ENCODE data around the gene APOBR. TPM values are rescaled to one million over a fixed set of nuclear protein-coding genes. Genes with fewer than 3 reads are reported as not detected.

The APOBR gene
- total and polyA plus RNA-seq, 9 of the 15 experiments (the other 6 are each of a cell fraction or from before 2014, with no cell fraction given), result 0.08 to 6.1 (median 2.8) TPM; not detected in 1

- no peak for TF ChIP-seq MGA (IDR thresholded peaks at IDR 0.05)
- no peak for TF ChIP-seq FIP1L1 (IDR thresholded peaks at IDR 0.05; ENCODE audit: low read depth, low read length, poor library complexity, severe bottlenecking)
- TF ChIP-seq ELF4 (CRISPR knock-in tag; IDR thresholded peaks at IDR 0.05), result 0 out of 2 replicates have a peak, but pooled peaks have one; percentile 18
- TF ChIP-seq ZNF511 (CRISPR knock-in tag; IDR thresholded peaks at IDR 0.05), result no peak
- no peak for TF ChIP-seq DIDO1 (tag; IDR thresholded peaks at IDR 0.05; ENCODE audit: low read depth)
- TF ChIP-seq ZKSCAN8 (CRISPR knock-in tag; IDR thresholded peaks at IDR 0.05), result no peak; the same call in 1 of the 2 replicates
- TF ChIP-seq XRCC3 (IDR thresholded peaks at IDR 0.05), result no peak
- TF ChIP-seq U2AF2 (optimal IDR thresholded peaks at IDR 0.05; ENCODE audit: low read depth, low read length), result no peak
- TF ChIP-seq TCF7 (IDR thresholded peaks at IDR 0.05; ENCODE audit: borderline replicate concordance), result no peak
- no peak for TF ChIP-seq CEBPZ (IDR thresholded peaks at IDR 0.05; ENCODE audit: borderline replicate concordance, low read depth, low read length)
Measured at GRCh38 chr16:28538733-28539596, 44.5 kb downstream of the APOBR start, which contains the start of gene NUPR1 (continued).
